ENCODE measurements around the gene OGFOD3. TPM values are rescaled to one million over a fixed set of nuclear protein-coding genes. Genes with fewer than 3 reads are reported as not detected.

The OGFOD3 gene
- total and polyA plus RNA-seq, 2 donors (not counting 1 experiment from before 2014, with no cell fraction given): 22.6 to 30.5 TPM

- Histone ChIP-seq H3K4me2 (replicated peaks; ENCODE audit: low read depth, low read length, poor library complexity, severe bottlenecking) (no peak overlapping the region), H3K36me3 (replicated peaks in 1 of 2; ENCODE audit: control extremely low read depth in 1 of 2, control insufficient read depth in 1 of 2, extremely low read depth in 1 of 2, insufficient read depth in 2 of 2, low read length in 1 of 2) (peaks cover 0 to 36% of the 10 kb centered on the region in 2 experiments), H3K4me1 (ENCODE audit: control insufficient read depth in 2 of 2, insufficient read depth in 2 of 2, low read length in 2 of 2) (peaks cover 36 to 66% of the 10 kb centered on the region in 2 donors), H3K9me3 (ENCODE audit: control extremely low read depth in 1 of 3, control insufficient read depth in 2 of 3, insufficient read depth in 1 of 3, low read length in 2 of 3) (peaks cover 0 to 6% (median 0%) of the 10 kb centered on the region in 3 donors), H2AFZ (ENCODE audit: insufficient read depth, low read depth, low read length, poor library complexity, severe bottlenecking) (no peak overlapping the region), H3K9ac (ENCODE audit: low read length) (no peak overlapping the region), H3K27ac (ENCODE audit: low read length in 2 of 2) (peak overlapping the region in 1 of 2 donors; percentile 39), H4K20me1 (ENCODE audit: control insufficient read depth, insufficient read depth, low read length, poor library complexity, severe bottlenecking) (peaks cover 48% of the 10 kb centered on the region), H3K27me3 (replicated peaks in 1 of 4; ENCODE audit: control extremely low read depth in 1 of 4, control insufficient read depth in 3 of 4, insufficient read depth in 4 of 4, low read length in 3 of 4) (no peaks in the 10 kb centered on the region), H3K4me3 (ENCODE audit: control extremely low read depth in 1 of 5, extremely low read depth in 1 of 5, insufficient read depth in 1 of 5, low read depth in 2 of 5, low read length in 4 of 5) (no peak overlapping the region), H3K79me2 (ENCODE audit: control insufficient read depth, insufficient read depth, low read length) (peaks cover 52% of the 10 kb centered on the region)
- Mint-ChIP-seq H3K9me3 (ENCODE audit: insufficient read depth) (no peaks in the 10 kb centered on the region), H3K27me3 (no peaks in the 10 kb centered on the region), H3K4me3 (no peak overlapping the region), H3K4me1 (peaks cover 34% of the 10 kb centered on the region), H3K27ac (peak overlapping the region; percentile 32)
- DNase-seq (no peak), ATAC-seq (ENCODE audit: low read depth) (no peak)
- intact Hi-C loops (cut with micrococcal nuclease): loop anchor here (2.0 kb wide), 1 partner anchor 13 kb away; no protein-coding TSS in a partner anchor
- 96% methylated on average over 42 of the region's 43 CpGs for WGBS (ENCODE audit: insufficient coverage)
- ChIA-PET POLR2A (no interaction called here), CTCF (interaction anchor here (1.0 kb wide), 1 partner anchor 11 kb away, joined by 3 read pairs; no protein-coding TSS in a partner anchor)
- TF ChIP-seq EZH2 (IDR thresholded peaks at IDR 0.05; ENCODE audit: borderline replicate concordance, insufficient read depth, low read depth, low read length, poor library complexity, severe bottlenecking) (no peak), CTCF (IDR thresholded peaks at IDR 0.05) (no peak)
Observed at GRCh38 chr17:82435601-82436583, 17.5 kb upstream of the OGFOD3 start.
